Measurements from ENCODE around the gene RYK.
"Not testable (repeated sequence)": the region's sequence is repeated elsewhere in the genome, so short reads cannot be mapped to it uniquely, and the experiment has no call there.

RYK gene

GRCh38 chr3:134250717-134251220 lies at the start of gene RYK:
TSS of gene RYK (minus strand) at chr3:134250859. CDS start at chr3:134250654, 205 bp downstream.
- peak; percentile 47 to 48 for DNase-seq (ENCODE audit: low read depth in 2 of 2)

- no peak for DNase-seq (ENCODE audit: low read depth in 2 of 2)
Measured at GRCh38 chr3:134299888-134300206, 49.2 kb upstream of the RYK start.

GRCh38 chr3:134299185-134299887 lies 48.7 kb upstream of the RYK start:
- no peak for DNase-seq (ENCODE audit: low read depth in 2 of 2)

- no peak for DNase-seq (ENCODE audit: low read depth in 2 of 2)
Measured at GRCh38 chr3:134298249-134298648, 47.6 kb upstream of the RYK start.

- DNase-seq (ENCODE audit: low read depth in 2 of 2): no peak
Measured at GRCh38 chr3:134296616-134297015, 46.0 kb upstream of the RYK start.

- DNase-seq (ENCODE audit: low read depth in 2 of 2): no peak
Measured at GRCh38 chr3:134295930-134296329, 45.3 kb upstream of the RYK start.

GRCh38 chr3:134294302-134295280 lies 43.9 kb upstream of the RYK start:
- DNase-seq (ENCODE audit: low read depth in 2 of 2): peak; percentile 16 to 39

- no peak for DNase-seq (ENCODE audit: low read depth in 2 of 2)
Measured at GRCh38 chr3:134291319-134292254, 40.9 kb upstream of the RYK start.

GRCh38 chr3:134287512-134287911 lies 36.9 kb upstream of the RYK start:
- no peak for DNase-seq (ENCODE audit: low read depth in 2 of 2)

GRCh38 chr3:134284438-134284837 lies 33.8 kb upstream of the RYK start:
- no peak for DNase-seq (ENCODE audit: low read depth in 2 of 2)

- no peak for DNase-seq (ENCODE audit: low read depth in 2 of 2)
Measured at GRCh38 chr3:134282659-134283047, 32.0 kb upstream of the RYK start.

GRCh38 chr3:134281912-134282658 lies 31.4 kb upstream of the RYK start:
- DNase-seq (ENCODE audit: low read depth in 2 of 2): no peak

- no peak for DNase-seq (ENCODE audit: low read depth in 2 of 2)
Measured at GRCh38 chr3:134279466-134279865, 28.8 kb upstream of the RYK start.

- DNase-seq (ENCODE audit: low read depth in 2 of 2): no peak
Measured at GRCh38 chr3:134277066-134277660, 26.5 kb upstream of the RYK start.

GRCh38 chr3:134276086-134276485 lies 25.4 kb upstream of the RYK start:
- DNase-seq (ENCODE audit: low read depth in 2 of 2): no peak

- not testable (repeated sequence) for DNase-seq (ENCODE audit: low read depth in 2 of 2)
Measured at GRCh38 chr3:134275110-134275509, 24.5 kb upstream of the RYK start.

- DNase-seq (ENCODE audit: low read depth in 2 of 2): no peak
Measured at GRCh38 chr3:134274571-134274970, 23.9 kb upstream of the RYK start.

- DNase-seq (ENCODE audit: low read depth in 2 of 2): no peak
Measured at GRCh38 chr3:134267996-134268395, 17.3 kb upstream of the RYK start.

GRCh38 chr3:134260987-134261386 lies 10.3 kb upstream of the RYK start:
- DNase-seq (ENCODE audit: low read depth in 2 of 2): no peak

- no peak for DNase-seq (ENCODE audit: low read depth in 2 of 2)
Measured at GRCh38 chr3:134258761-134259347, 8.2 kb upstream of the RYK start.
